Stimulated activated CD8-positive, alpha-beta memory T cell treated with anti-CD3 and anti-CD28 coated beads, Interleukin-4, amount 100 ng/mL, for 48 hours (primary cell): Measurements from ENCODE around the gene TMEM47.

Source experiments
- DNase-seq: peaks from one replicate; pipeline ENCODE4 v3.0.0-alpha.2; 2020

Gene TMEM47

GRCh38 chrX:34584781-34585180 is 72.3 kb downstream of the TMEM47 start:
- DNase-seq, result no peak

- no peak for DNase-seq
These were observed 77.0 kb downstream of the TMEM47 start for GRCh38 chrX:34580069-34580468.

- DNase-seq, result no peak
These were observed 78.8 kb downstream of the TMEM47 start for GRCh38 chrX:34578237-34578636.
